Fibroblast of lung (primary cell): ENCODE results near the gene TNIK.

Experiments
- CTCF ChIP-seq, 2 donors: IDR thresholded peaks in 1 of 2; conservative IDR thresholded peaks in 1 of 2; 1 replicate in 1 of 2; 2 replicates in 1 of 2; pipeline ENCODE4 v1.5.1; 2011 to 2012; ENCODE audit warnings: low read length in 2 of 2, control low read depth in 1 of 2, inconsistent platforms in 1 of 2, low read depth in 1 of 2, mild to moderate bottlenecking in 1 of 2
- EZH2 ChIP-seq: IDR thresholded peaks from 2 replicates; pipeline ENCODE4 v1.5.1; 2012; ENCODE audit warnings: low read length, control low read depth, mild to moderate bottlenecking; ENCODE audit errors: missing control alignments

DNA sequence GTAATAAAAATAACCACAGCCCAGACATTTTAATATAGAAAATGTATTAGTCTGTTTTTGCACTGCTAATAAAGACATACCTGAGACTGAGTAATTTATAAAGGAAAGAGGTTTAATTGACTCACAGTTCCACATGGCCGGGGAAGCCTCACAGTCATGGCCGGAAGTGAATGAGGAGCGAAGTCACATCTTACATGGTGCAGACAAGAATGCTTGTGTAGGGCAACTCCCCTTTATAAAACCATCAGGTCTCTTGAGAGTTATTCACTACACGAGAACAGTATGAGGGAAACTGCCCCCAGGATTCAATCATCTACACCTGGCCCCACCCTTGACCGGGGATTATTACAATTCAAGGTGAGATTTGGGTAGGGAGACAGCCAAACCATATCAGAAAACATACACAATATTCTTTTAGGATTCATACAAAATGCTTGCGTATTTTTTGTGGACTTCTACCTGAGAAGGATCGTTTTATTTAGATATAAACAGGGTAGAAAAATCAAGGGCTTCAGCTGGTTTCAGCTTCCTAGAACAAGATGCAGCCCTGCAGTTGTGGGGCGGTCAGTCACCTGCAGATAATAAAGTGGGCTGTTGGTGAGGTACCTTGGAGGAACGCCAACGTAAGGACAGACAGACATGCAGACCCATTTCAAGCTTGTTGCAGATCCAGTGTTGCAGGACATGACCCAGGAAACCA lies 101.9 kb downstream of the TNIK start:
- TF ChIP-seq CTCF (conservative IDR thresholded peaks at IDR 0.05 in 1 of 2, IDR thresholded peaks at IDR 0.05 in 1 of 2; ENCODE audit: low read depth in 1 of 2, low read length in 2 of 2) (no peak), EZH2 (no peak)
